Endothelial cell of umbilical vein (primary cell): ENCODE measurements around the gene ITM2B.

Experiments
- EZH2 ChIP-seq: IDR thresholded peaks from 2 replicates; pipeline ENCODE4 v1.6.1; 2012; ENCODE audit warnings: borderline replicate concordance, low read depth, mild to moderate bottlenecking, moderate library complexity, low read length, inconsistent platforms; ENCODE audit not compliant: severe bottlenecking
- POLR2A ChIP-seq: IDR thresholded peaks from 2 replicates; pipeline ENCODE4 v1.6.1; 2012; ENCODE audit warnings: low read depth, mild to moderate bottlenecking, control low read depth, low read length
- POLR2AphosphoS5 ChIP-seq: IDR thresholded peaks from 2 replicates; pipeline ENCODE4 v1.6.1; 2012; ENCODE audit warnings: low read depth, mild to moderate bottlenecking, control low read depth, low read length, moderate library complexity; ENCODE audit not compliant: insufficient read depth
- TF ChIP-seq, protein P1 (sequence below), 2 donors: IDR thresholded peaks; 1 replicate in 1 of 2; 2 replicates in 1 of 2; pipeline ENCODE4 v1.5.1; 2011; ENCODE audit warnings: low read length in 2 of 2, mild to moderate bottlenecking in 2 of 2, moderate library complexity in 2 of 2, control low read depth in 1 of 2, inconsistent platforms in 1 of 2, low read depth in 1 of 2; ENCODE audit not compliant: insufficient read depth in 1 of 2; ENCODE audit errors: extremely low read depth in 1 of 2
- TF ChIP-seq, protein P2 (sequence below): IDR thresholded peaks from 2 replicates; pipeline ENCODE4 v1.6.1; 2011; ENCODE audit not compliant: insufficient read depth, insufficient read length

DNA sequence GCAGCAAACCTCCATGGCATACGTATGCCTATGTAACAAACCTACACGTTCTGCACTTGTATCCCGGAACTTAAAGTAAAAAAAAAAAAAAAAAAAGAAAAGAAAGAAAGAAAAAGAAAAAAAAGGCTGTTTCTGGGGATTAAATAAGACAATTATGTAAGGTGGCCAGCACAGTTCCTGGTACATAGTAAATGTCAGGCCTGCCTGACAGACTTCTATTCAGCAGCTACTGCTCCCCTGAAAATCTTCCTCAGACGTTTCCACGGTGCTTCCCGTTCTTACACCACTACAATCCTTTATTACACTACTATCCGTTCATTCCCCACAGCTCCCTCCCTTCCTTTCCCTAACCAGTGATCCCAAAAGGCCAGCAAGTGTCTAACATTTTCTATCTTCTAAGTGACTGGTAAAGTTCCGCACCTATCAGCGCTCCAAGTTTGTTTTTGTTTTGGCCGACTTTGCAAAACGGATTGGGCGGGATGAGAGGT lies 69.9 kb downstream of the ITM2B start:
- TF ChIP-seq, protein P1, sequence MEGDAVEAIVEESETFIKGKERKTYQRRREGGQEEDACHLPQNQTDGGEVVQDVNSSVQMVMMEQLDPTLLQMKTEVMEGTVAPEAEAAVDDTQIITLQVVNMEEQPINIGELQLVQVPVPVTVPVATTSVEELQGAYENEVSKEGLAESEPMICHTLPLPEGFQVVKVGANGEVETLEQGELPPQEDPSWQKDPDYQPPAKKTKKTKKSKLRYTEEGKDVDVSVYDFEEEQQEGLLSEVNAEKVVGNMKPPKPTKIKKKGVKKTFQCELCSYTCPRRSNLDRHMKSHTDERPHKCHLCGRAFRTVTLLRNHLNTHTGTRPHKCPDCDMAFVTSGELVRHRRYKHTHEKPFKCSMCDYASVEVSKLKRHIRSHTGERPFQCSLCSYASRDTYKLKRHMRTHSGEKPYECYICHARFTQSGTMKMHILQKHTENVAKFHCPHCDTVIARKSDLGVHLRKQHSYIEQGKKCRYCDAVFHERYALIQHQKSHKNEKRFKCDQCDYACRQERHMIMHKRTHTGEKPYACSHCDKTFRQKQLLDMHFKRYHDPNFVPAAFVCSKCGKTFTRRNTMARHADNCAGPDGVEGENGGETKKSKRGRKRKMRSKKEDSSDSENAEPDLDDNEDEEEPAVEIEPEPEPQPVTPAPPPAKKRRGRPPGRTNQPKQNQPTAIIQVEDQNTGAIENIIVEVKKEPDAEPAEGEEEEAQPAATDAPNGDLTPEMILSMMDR (IDR thresholded peaks at IDR 0.05; ENCODE audit: extremely low read depth in 1 of 2, insufficient read depth in 1 of 2, low read depth in 1 of 2, low read length in 2 of 2) = no peak
- TF ChIP-seq EZH2 (no peak), POLR2A (no peak), POLR2AphosphoS5 (no peak)
- TF ChIP-seq, protein P2, sequence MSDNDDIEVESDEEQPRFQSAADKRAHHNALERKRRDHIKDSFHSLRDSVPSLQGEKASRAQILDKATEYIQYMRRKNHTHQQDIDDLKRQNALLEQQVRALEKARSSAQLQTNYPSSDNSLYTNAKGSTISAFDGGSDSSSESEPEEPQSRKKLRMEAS = no peak
